LHCN-M2 (cell line): ENCODE results near the gene TPM3. TPM values are rescaled to one million over a fixed set of nuclear protein-coding genes. Genes with fewer than 3 reads are reported as not detected.
"Not testable (repeated sequence)": the region's sequence is repeated elsewhere in the genome, so short reads cannot be mapped to it uniquely, and the experiment has no call there.

Experiments
- DNase-seq: peaks from one replicate; pipeline ENCODE4 v3.0.0-alpha.2; 2012; ENCODE audit warnings: low read depth
- total RNA-seq: library from RNA; depleted of rRNA; stranded (reverse); fragments of >200 nt; gene quantifications from 2 replicates; pipeline ENCODE4 v1.2.3, GENCODE V29; 2014

The TPM3 gene
- total RNA-seq, 1 experiment from 2014 or later: 1,027 TPM

DNA sequence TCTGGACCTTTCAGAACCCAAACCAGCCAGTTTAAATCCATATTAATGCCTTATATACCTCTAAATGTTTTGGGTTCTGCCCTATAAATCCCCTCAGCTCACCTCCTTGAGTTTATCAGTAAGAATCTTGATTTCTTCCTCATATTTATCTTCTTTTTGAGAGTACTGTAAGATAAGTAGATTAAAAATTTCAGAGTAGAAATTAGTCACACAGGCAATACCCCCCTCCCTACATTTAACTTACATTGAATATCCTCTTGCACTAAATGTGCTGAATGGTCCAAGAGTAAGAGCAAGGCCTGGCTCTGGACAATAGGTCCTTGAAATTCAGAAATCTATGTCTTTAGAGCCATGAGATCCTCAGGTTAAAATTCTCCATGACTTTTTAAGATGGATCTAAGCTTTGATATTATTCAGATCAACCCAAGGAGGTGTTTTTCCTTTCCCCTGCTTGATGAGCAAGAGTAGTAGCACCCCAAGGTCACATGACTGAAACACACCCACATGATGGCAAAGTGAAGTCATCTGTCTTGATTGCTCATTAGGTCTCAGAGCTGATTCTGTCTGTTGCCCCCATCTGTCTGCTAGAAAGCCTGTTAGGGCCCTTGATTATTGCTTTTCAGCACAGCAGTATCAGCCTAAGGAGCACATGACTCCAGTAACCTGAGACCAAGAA is 21.2 kb downstream of the TPM3 start:
- DNase-seq: no peak

DNA sequence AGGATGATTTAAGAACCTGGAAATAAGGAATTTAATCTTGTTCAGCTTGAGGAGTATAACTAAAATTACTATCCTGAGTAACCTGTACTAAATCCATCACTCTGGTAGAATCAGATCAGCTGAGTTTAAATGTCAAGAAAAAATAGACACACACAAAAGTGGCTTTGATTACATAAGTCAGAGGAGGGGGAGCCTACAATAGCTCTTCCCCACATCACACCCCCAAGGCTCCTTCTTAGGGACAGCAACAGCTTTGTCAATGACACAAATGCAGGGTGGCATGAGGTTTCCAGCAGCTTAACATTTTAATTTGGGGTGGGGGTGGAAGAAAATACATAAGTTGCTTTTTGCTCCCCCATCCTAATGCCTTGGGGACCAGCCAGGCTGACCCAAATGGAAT is 24.4 kb downstream of the TPM3 start:
- DNase-seq: no peak

DNA sequence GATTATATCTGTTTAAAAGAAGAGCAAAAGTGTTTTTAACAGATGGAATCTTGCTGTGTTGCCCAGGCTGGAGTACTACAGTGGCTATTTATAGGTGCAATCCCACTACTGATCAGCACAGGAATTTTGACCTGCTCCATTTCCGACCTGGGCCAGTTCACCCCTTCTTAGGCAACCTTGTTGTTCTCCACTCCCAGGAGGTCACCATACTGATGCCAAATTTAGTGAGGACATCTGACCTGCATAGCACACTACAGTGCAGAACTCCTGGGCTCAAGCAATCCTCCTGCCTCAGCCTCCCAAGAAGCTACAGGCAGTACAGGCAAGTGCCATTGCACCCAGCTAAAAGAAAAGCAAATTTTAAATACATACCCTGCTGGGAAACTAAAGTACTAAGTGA is 25.7 kb downstream of the TPM3 start:
- DNase-seq: no peak

DNA sequence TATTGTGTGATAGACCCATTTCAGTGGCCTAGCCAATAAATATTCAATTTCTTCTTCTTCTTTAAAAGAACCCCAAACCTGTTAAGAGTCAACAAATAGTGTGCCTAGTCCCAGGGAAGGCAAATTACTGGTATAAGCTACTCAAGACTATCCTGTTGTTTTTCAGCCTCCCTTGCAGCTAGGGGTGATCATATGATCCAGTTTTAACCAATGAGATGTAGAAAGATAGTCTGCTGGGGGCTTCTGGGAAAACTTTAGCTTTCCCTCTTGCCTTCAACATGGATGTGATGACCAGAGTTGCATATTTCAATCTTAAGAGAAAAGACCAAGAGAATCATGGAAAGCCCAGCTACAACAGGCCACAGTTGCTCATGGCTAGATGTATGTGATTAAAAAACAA is 32.3 kb downstream of the TPM3 start:
- DNase-seq: no peak

DNA sequence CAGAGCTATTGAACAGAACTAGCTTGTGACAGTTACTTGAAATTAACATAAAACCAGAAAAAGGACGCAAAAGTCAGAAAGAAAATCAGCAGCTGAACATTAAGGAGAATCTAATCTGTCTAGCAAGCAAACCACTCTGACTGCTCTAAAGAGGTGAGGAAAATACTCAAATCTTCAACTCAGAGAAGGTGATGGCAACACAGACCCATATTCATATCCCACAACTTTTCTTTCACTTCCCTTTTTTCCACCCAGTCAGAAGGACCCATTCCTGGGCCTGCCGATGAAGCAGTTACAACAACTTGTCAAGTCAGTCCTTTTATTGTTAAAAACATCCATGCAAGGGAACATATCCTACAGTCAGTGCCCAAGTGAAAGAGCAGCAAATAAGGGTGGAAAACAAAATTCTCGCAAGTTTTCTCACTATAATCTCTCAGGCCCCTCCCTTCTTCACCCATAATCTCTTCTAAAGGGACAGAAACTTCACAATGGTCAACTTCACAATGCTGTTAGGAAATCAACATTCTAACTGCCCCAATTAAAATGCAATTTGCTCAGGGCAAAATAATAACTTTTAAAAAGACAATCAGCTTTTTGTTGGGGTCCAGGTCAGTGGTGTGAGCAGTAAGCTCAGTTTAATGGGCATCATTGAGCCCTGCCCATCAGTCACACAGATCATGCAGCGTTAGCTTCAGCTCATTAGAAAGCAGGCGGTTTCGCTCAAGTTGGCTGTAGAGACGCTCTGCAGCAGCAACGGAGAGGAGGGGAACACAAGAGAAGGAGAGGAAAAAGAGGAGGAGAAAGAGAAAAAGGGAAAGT is 33.4 kb downstream of the TPM3 start:
- DNase-seq: no peak

DNA sequence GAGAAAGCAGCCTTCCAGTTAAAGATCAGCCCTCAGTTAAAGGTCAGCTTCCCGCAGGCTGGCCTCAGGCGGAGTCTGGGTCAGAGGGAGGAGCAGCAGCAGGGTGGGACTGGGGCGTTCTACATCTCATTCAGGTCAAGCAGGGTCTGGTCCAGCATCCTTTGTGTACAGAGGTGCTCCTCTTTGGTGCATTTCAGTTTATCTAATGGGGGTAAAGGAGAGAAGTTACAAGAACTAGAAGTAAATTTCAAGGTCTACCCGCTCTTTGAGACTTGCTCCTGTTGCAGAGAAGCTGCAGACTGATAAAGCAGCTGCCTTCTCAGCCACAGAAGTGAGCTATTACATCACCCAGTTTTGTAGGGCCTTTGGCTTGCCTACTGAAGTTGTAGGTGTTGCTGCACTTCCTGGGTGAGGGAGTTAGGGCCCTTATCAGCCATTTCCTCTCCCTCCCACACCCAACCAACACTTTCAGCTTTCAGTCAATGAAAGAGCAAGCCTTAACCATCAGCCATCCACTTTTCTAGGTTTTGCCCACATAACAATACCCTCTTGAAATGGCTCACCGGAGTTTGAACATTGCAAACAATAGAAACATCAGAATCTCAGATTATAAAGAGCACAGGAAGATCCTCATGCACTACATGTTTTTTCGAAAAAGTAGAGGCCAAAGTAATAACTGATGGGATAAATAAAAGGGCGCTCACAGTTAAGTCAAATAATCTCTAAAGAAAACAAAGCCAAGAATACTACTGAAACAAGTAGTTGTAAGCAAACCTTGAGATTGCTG is 34.2 kb downstream of the TPM3 start:
- no peak for DNase-seq

DNA sequence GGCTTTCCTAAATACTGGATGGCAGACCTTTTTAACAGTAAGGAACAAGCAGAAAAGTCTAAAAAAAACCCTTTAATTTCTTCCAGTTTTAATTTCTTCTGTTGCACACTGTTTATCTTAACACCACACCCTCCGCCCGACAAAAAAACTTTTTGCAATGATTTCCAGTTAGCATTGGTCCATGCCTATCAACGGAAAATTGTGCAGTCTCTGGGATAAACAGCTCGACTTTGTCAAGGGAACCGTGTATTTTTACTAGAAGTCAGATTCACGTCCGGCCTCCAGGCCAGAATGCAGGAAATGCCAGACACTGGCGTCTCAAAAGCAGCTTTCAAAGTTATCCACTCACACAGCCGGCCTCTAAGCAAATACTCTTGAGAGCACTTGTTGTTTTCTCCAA is 36.6 kb downstream of the TPM3 start:
- DNase-seq: no peak

DNA sequence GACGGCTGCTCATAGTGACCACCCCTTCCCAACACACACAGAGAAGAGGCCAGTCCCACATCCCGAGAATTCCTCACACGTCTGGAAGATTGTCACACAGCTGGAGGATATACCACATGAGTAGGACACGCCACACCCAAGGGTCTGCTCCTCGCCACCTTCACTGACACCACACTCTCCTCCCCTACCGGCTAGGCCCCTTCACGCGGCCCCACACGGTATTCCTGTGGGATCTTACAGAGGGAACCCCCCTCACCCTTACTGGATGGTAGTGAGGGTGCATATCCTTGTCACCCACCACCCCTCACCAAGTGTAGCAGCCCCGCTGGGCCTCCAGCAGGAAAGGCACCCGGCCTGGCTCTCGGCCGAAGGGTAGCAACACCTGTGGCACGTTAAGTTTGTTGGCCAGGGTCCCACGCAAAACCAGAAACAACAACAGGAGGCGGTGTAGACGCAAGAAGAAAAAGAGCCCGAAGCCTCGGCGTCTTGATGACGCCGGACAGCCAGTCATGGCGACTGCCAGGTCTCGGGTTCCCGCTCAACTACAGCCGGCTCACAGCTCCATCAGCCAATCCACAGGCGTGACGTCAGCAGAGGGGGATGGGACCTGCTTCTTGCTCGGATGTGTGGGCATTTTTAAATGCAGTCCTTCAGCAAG is 37.2 kb downstream of the TPM3 start, which contains the start of gene NUP210L:
Gene NUP210L, minus strand, starts transcription at position 540 of the 658 bp plus-strand sequence.
- DNase-seq: peak; percentile 32

DNA sequence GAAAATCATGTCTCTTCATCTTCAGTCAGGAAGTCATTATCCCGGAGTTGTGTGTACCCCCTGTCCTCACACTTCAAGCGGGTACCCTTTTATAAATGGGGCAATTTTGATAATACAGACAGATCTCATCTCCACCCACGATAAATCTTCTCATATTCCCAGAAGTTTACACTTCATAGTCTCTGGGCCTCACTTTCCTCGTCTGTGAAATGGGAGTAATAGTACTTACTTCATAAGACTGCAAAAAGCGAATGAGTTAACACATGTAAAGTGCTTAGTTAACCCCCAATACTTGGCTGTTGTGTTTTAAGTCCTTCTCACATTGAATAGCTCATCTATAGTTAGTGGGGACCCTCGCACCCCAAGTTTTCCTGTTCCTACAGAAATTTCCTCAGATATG is 37.8 kb downstream of the TPM3 start:
- no peak for DNase-seq

DNA sequence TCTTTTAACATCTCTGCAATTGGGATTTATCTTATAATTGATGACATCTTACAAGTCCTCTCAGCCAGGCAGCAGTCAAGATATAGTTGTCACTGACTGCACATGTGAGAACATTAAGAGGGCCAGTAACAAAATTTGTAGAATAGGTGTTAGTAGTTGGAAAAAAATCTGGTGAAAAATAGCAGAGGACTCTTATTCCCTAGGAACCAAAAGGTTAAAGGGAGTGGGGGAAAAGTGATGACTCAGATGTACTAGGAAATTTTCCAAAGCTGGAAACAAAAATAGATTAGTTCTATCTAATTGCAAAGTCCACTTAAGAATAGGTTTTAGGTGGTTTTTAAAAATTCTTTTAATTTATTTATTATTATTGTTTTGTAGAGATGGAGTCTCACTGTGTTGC is 40.6 kb downstream of the TPM3 start:
- peak; percentile 57 for DNase-seq

DNA sequence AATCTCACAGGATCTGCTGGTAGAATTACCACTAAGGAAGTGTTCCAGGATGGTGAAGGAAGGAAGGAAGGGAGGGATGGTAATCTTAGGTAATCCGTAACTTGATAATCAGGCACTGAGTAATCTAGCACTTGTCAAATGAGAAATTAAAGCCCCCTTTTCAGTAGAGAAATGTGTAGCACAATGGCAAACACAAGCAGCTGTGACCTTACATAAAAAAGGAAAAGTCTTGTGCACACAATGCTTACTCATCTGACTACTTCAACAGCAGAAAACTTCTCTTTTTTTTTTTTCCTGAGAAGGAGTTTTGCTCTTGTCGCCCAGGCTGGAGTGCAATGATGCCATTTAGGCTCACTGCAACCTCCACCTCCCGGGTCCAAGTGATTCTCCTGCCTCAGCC is 43.1 kb downstream of the TPM3 start:
- DNase-seq: peak; percentile 67

DNA sequence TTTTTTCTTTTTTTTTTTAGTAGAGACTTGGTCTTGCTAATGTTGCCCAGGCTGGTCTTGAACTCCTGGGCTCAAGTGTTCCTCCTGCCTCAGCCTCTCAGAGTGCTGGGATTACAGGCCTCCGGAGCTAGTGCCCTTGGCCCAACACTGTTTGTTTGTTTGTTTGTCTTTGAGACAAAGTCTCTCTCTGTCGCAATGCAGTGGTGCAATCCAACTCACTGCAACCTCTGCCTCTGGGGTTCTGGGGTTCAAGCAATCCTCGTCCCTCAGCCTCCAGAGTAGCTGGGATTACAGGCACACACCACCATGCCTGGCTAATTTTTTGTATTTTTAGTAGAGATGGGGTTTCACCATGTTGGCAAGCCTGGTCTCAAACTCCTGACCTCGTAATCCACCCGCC is 44.4 kb downstream of the TPM3 start:
- not testable (repeated sequence) for DNase-seq

DNA sequence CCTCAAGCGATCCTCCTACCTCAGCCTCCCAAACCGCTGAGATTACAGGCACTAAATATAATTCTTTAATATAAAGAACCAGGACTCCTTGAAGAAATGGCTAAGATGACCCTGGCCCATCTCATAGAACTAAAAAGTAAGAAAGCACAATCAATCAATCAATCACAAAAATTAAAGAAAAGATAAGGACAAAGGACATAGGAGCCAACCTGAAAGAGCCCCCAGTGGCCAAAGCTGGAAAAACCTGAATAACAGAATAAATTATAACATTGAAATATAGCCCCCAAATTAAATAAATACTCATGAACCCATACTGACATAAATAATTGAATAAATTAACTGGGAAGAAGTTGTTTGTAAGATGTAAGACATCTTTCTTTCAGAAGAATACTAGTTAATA is 45.9 kb downstream of the TPM3 start:
- no peak for DNase-seq

DNA sequence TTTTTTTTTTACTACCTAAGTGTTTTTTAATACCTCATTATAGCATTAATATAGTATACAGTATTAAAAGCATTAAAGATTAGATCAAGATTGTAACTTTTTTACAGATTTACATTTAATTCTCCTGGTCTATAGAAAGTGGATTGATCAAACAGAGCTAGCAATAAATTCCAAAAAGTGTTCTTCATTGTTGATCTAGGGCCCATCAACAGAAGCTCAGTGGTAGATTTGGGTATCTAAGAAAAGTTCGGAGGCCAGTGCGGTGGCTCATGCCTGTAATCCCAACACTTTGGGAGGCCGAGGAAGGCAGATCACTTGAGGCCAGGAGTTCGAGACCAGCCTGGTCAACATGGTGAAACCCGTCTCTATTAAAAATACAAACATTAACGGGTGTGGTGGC is 49.5 kb downstream of the TPM3 start:
- DNase-seq: no peak

DNA sequence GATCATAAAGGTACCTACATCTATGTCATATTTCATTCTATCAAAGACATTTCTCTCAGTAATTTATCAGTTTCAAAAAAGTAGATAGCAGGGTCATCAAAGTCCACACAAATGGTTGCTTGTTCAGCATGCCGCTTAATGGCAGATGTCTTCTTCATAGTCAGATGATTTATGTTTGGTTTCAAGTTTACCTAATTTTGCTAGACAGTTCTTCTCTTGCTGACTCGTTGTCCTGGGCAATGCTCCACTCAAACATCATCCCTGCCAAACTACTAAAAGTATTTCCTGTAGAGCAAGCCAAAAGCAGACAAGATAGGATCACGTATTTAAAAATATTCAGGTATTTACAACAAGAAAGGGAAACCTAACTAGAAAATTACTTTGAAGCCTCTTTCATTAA is 50.7 kb downstream of the TPM3 start:
- DNase-seq: no peak

DNA sequence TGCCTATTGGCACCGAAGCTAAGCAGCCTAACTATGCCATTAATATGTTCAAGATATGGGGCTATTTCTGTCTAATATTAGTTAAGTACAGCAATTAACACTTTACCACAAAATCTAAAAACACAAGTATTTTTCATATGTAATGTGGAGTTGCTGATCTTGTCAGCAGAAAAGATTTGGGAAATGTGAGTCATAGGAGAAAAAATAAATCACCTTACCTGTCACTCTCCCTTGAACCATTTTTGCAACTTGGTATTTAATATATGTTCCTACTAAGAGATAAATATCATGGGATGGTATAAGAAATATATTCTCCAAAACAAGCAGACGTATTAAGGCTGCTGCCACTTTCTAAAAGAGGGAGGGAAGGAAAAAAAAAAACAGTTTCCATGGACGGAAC is 54.0 kb downstream of the TPM3 start:
- DNase-seq: no peak

DNA sequence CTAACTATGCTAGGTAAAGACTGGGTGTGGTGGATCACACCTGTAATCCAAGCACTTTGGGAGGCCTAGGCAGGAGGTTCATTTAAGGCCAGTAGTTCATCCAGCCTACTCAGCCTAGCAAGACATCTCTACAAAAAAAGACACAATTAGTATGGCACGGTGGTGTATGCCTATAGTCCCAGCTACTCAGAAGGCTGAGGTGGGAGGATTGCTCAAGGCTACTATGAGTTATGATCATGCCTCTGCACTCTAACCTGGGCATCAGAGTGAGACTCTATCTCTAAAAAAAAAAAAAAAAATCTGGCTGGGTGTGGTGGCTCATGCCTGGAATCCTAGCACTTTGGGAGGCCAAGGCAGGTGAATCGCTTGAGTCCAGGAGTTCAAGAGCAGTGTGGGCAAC is 58.6 kb downstream of the TPM3 start:
- no peak for DNase-seq

DNA sequence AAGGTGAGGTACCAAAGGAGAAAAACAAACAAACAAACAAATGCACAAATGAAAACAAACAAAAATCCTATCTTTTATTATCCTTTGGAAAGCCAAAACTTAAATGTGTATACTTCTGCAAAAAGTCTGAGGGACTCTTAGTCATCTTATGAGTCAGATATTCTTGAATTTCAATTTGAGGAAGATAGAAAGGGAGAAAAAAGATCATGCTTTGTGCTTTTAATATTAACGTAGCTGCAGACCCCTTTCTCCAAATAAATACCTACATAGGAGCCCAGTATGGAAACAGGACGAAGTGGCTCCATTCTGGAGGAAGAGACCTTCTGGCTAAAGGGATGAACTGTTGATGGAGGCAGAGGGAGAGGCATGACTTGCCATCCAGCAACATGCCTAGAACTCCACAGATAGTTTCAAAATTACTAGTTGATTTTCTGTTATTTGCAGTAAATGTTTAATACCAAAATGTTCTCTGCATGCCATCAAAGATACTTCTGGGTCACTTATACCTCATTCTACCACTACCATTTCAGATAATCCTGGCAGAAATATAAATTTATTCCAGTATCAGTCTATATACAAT is 62.4 kb downstream of the TPM3 start:
- peak; percentile 19 for DNase-seq

DNA sequence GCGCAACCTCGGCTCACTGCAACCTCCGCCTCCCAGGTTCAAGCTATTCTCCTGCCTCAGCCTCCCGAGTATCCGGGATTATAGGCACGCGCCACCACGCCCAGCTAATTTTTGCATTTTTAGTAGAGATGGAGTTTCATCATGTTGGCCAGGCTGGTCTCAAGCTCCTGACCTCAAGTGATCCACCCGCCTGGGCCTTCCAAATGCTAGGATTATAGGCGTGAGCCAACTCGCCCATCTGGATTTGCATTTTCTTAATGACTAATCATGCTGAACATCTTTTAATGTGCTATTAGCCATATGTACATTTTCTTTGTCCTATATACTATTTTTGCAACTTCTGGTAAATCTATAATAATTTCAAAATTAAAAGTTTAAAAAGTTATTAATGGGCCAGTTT is 68.7 kb downstream of the TPM3 start:
- DNase-seq: not testable (repeated sequence)

DNA sequence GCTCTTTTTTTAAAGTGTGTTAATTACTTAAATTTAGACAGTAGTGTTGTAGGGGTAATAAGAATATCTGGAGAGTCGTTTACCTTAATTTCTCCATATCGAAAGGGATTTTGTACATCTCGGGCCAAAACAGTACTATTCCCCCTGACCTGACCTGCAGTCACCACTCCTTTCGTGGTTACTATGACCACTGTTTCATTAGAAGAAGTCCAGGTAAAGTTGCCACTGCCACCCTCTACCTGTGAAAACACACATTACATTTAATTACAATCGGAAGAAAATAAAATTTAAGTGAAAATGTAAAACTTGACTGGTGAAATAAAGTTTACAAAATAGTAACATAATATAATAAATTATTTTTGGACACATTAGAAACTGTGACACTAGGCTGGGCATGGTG is 74.3 kb downstream of the TPM3 start:
- no peak for DNase-seq

DNA sequence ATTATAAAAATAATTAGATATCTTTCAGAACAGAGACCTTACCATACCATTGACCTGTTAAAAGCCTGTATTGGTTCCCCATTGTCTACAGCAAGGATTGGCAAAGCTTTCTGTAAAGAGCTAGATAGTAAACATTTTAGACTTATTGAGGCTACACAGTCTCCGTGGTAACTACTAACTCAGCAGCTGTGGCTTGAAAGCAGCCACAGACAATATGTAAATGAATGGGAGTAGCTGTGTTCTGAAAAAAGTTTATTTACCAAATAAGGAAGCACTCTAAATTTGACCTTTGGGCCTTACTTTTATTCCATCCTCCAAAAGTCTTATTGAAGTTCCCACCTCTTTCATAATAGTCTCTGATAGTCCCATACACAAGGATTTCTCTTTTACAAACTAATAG is 76.7 kb downstream of the TPM3 start:
- DNase-seq: peak; percentile 30
